Muscle of leg (tissue), 11 donors: Measurements from ENCODE around the gene LHFPL3. TPM values are rescaled to one million over a fixed set of nuclear protein-coding genes. Genes with fewer than 3 reads are reported as not detected.
"Not testable (repeated sequence)": the region's sequence is repeated elsewhere in the genome, so short reads cannot be mapped to it uniquely, and the experiment has no call there.

Experiments
- DNase-seq: peaks from one replicate; pipeline ENCODE4 v3.0.0; 2013
- H3K27ac ChIP-seq: one replicate; pipeline ENCODE4 v1.5.1; 2013; ENCODE audit warnings: mild to moderate bottlenecking, low read length, control low read depth
- H3K27me3 ChIP-seq: one replicate; pipeline ENCODE4 v1.6.1; 2013; ENCODE audit warnings: low read length; ENCODE audit not compliant: control insufficient read depth, insufficient read depth
- H3K36me3 ChIP-seq: one replicate; pipeline ENCODE4 v1.6.1; 2013; ENCODE audit warnings: low read length; ENCODE audit not compliant: control insufficient read depth, insufficient read depth
- H3K4me1 ChIP-seq: one replicate; pipeline ENCODE4 v1.6.1; 2013; ENCODE audit warnings: low read length; ENCODE audit not compliant: control insufficient read depth, insufficient read depth
- H3K4me3 ChIP-seq: one replicate; pipeline ENCODE4 v1.5.1; 2013; ENCODE audit warnings: low read length, control low read depth
- H3K9me3 ChIP-seq: replicated peaks from 2 replicates; pipeline ENCODE4 v1.6.1; 2013; ENCODE audit warnings: low read depth, low read length; ENCODE audit not compliant: control insufficient read depth
- WGBS: methylation state at CpG from one replicate; pipeline ENCODE4 v1.1.5; 2013; ENCODE audit warnings: missing lambda C conversion rate; ENCODE audit not compliant: insufficient coverage; 5-methylcytosine and 5-hydroxymethylcytosine counted together
- polyA plus RNA-seq, 8 donors: library from polyadenylated mRNA; unstranded; fragments of 120-200 nt; gene quantifications; one replicate each; pipeline versions ENCODE4 v1.2.1 to v1.2.3, GENCODE V29; 2013; ENCODE audit warnings: inconsistent platforms in 1 of 8, low replicate concordance in 1 of 8; ENCODE audit not compliant: insufficient read length in 8 of 8, insufficient read depth in 1 of 8
- total RNA-seq: library from RNA; stranded (reverse); fragments of 120-200 nt; gene quantifications from one replicate; pipeline ENCODE4 v1.2.4, GENCODE V29; 2013

The LHFPL3 gene
- total and polyA plus RNA-seq, 9 donors: 0.06 to 0.47 (median 0.17) TPM; not detected in 6

GRCh38 chr7:104721027-104721426, 392.6 kb downstream of the LHFPL3 start:
- not testable (repeated sequence) for H3K4me3 ChIP-seq, H3K4me1 ChIP-seq, H3K36me3 ChIP-seq, H3K27me3 ChIP-seq, DNase-seq, H3K27ac ChIP-seq, H3K9me3 ChIP-seq
- WGBS: no CpG with 5 or more reads among the region's 2 CpGs

GRCh38 chr7:104723001-104723400, 394.6 kb downstream of the LHFPL3 start:
- H3K9me3 ChIP-seq: no peaks in the 10 kb centered on the region
- H3K4me3 ChIP-seq: no peak overlapping the region
- no peaks in the 10 kb centered on the region for H3K4me1 ChIP-seq
- no peaks in the 10 kb centered on the region for H3K36me3 ChIP-seq
- H3K27me3 ChIP-seq: no peaks in the 10 kb centered on the region
- DNase-seq: no peak
- H3K27ac ChIP-seq: no peak overlapping the region
- WGBS: no CpG with 5 or more reads among the region's 2 CpGs

GRCh38 chr7:104758504-104758903, 430.1 kb downstream of the LHFPL3 start:
- no peak for DNase-seq
- Histone ChIP-seq H3K36me3 (no peaks in the 10 kb centered on the region), H3K9me3 (peaks cover 4% of the 10 kb centered on the region), H3K4me1 (no peaks in the 10 kb centered on the region), H3K27me3 (no peaks in the 10 kb centered on the region), H3K27ac (no peak overlapping the region), H3K4me3 (no peak overlapping the region)
- no CpG with 5 or more reads among the region's 4 CpGs for WGBS

- H3K27ac ChIP-seq: no peak overlapping the region
- H3K4me1 ChIP-seq: no peaks in the 10 kb centered on the region
- no peak overlapping the region for H3K4me3 ChIP-seq
- WGBS: 42% methylated on average over 3 of the region's 4 CpGs
- no peaks in the 10 kb centered on the region for H3K27me3 ChIP-seq
- no peak for DNase-seq
- no peaks in the 10 kb centered on the region for H3K36me3 ChIP-seq
- no peaks in the 10 kb centered on the region for H3K9me3 ChIP-seq
Measured at GRCh38 chr7:104761892-104762291, 433.5 kb downstream of the LHFPL3 start.

- Histone ChIP-seq H3K4me3 (no peak overlapping the region), H3K27me3 (no peaks in the 10 kb centered on the region), H3K4me1 (no peaks in the 10 kb centered on the region), H3K27ac (no peak overlapping the region), H3K9me3 (no peaks in the 10 kb centered on the region), H3K36me3 (no peaks in the 10 kb centered on the region)
- no peak for DNase-seq
- WGBS: 4% methylated on average over 3 of the region's 4 CpGs
Measured at GRCh38 chr7:104767113-104767512, 438.7 kb downstream of the LHFPL3 start.

GRCh38 chr7:104767826-104768536, 439.6 kb downstream of the LHFPL3 start:
- H3K27me3 ChIP-seq: no peaks in the 10 kb centered on the region
- no peaks in the 10 kb centered on the region for H3K36me3 ChIP-seq
- WGBS: no CpG with 5 or more reads among the region's 4 CpGs
- H3K4me3 ChIP-seq: no peak overlapping the region
- no peaks in the 10 kb centered on the region for H3K9me3 ChIP-seq
- no peaks in the 10 kb centered on the region for H3K4me1 ChIP-seq
- DNase-seq: no peak
- no peak overlapping the region for H3K27ac ChIP-seq

GRCh38 chr7:104772405-104773345, 444.3 kb downstream of the LHFPL3 start:
- DNase-seq: no peak
- Histone ChIP-seq H3K9me3 (no peaks in the 10 kb centered on the region), H3K4me3 (no peak overlapping the region), H3K27me3 (no peaks in the 10 kb centered on the region), H3K27ac (no peak overlapping the region), H3K36me3 (no peaks in the 10 kb centered on the region), H3K4me1 (no peaks in the 10 kb centered on the region)
- 28% methylated on average over 7 of the region's 10 CpGs for WGBS

- DNase-seq: no peak
- H3K27ac ChIP-seq: no peak overlapping the region
- no peaks in the 10 kb centered on the region for H3K27me3 ChIP-seq
- H3K4me3 ChIP-seq: no peak overlapping the region
- H3K9me3 ChIP-seq: no peaks in the 10 kb centered on the region
- H3K36me3 ChIP-seq: no peaks in the 10 kb centered on the region
- no peaks in the 10 kb centered on the region for H3K4me1 ChIP-seq
- WGBS: 86% methylated on average over 5 of the region's 5 CpGs
Measured at GRCh38 chr7:104773796-104774195, 445.4 kb downstream of the LHFPL3 start.

- Histone ChIP-seq H3K36me3 (no peaks in the 10 kb centered on the region), H3K27me3 (no peaks in the 10 kb centered on the region), H3K4me1 (no peaks in the 10 kb centered on the region), H3K9me3 (no peaks in the 10 kb centered on the region), H3K27ac (no peak overlapping the region), H3K4me3 (no peak overlapping the region)
- no peak for DNase-seq
Measured at GRCh38 chr7:104775531-104775930, 447.1 kb downstream of the LHFPL3 start.

- no peak overlapping the region for H3K27ac ChIP-seq
- no peaks in the 10 kb centered on the region for H3K36me3 ChIP-seq
- WGBS: 100% methylated on average over 1 of the region's 3 CpGs
- H3K4me1 ChIP-seq: no peaks in the 10 kb centered on the region
- no peak overlapping the region for H3K4me3 ChIP-seq
- no peak for DNase-seq
- no peaks in the 10 kb centered on the region for H3K9me3 ChIP-seq
- H3K27me3 ChIP-seq: no peaks in the 10 kb centered on the region
Measured at GRCh38 chr7:104777301-104777800, 448.9 kb downstream of the LHFPL3 start.
